ENCODE measurements around the gene OR1J4. TPM values are rescaled to one million over a fixed set of nuclear protein-coding genes. Genes with fewer than 3 reads are reported as not detected.

OR1J4 gene
- total RNA-seq, 1 experiment from 2014 or later: not detected

DNA sequence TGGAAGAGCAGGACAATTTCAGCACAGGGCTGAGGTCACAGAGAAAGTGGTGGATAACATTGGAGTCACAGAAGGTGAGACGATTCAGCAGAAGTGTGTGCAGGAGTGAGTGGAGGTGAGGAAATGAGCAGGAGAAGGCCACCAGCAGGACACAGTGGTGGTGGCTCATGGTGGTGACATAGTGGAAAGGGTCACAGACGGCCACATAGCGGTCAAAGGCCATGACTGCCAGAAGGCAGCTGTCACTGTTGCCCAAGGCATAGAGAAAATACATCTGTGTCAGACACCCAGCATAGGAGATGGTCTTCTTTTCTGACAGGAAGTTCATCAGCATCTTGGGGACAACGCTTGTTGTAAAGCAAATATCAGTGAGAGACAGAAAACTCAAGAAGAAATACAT lies 49.0 kb downstream of the OR1J4 start:
- no peak for ATAC-seq
- Histone ChIP-seq H3K27me3 (ENCODE audit: insufficient read depth, low read length) (no peaks in the 10 kb centered on the region; the same call in 1 of the 2 replicates), H3K4me2 (ENCODE audit: low read length) (no peak overlapping the region), H3K4me1 (ENCODE audit: control insufficient read depth in 1 of 2, insufficient read depth in 2 of 2, low read length in 2 of 2) (no peaks in the 10 kb centered on the region), H3K79me2 (ENCODE audit: insufficient read depth, low read length) (no peaks in the 10 kb centered on the region), H3K36me3 (ENCODE audit: control insufficient read depth in 1 of 2, insufficient read depth in 2 of 2, low read length in 2 of 2) (no peaks in the 10 kb centered on the region), H3K9ac (ENCODE audit: low read length) (no peak overlapping the region), H3K4me3 (replicated peaks in 1 of 2; ENCODE audit: low read depth in 1 of 2, low read length in 2 of 2) (no peak overlapping the region), H3K27ac (ENCODE audit: low read depth, low read length) (no peak overlapping the region), H4K20me1 (ENCODE audit: insufficient read depth) (no peaks in the 10 kb centered on the region), H2AFZ (ENCODE audit: low read depth, low read length, poor library complexity, severe bottlenecking) (no peak overlapping the region), H3K9me2 (ENCODE audit: insufficient read depth) (no peaks in the 10 kb centered on the region), H3K9me3 (ENCODE audit: control insufficient read depth in 1 of 2, insufficient read depth in 1 of 2, low read depth in 1 of 2, low read length in 2 of 2) (no peaks in the 10 kb centered on the region)
- ChIA-PET RAD21 (ENCODE audit: low non-redundant PET in 1 of 2, low total read pairs in 2 of 2, uncharacterized antibody in 2 of 2, unreplicated experiment in 2 of 2) (no interaction called here), POLR2A (no interaction called here), CTCF (no interaction called here)
- no TSS peak for BruUV-seq (replicated peaks)
- no peak for DNase-seq (ENCODE audit: low read depth, low spot score)
- no peak for TF ChIP-seq POLR2A (IDR thresholded peaks at IDR 0.05; ENCODE audit: borderline replicate concordance, extremely low read depth, insufficient read depth, insufficient read length)
- TF ChIP-seq TCF7L2 (IDR thresholded peaks at IDR 0.05; ENCODE audit: borderline replicate concordance, extremely low read depth, insufficient read depth, insufficient read length): no peak
- TF ChIP-seq, protein P1, sequence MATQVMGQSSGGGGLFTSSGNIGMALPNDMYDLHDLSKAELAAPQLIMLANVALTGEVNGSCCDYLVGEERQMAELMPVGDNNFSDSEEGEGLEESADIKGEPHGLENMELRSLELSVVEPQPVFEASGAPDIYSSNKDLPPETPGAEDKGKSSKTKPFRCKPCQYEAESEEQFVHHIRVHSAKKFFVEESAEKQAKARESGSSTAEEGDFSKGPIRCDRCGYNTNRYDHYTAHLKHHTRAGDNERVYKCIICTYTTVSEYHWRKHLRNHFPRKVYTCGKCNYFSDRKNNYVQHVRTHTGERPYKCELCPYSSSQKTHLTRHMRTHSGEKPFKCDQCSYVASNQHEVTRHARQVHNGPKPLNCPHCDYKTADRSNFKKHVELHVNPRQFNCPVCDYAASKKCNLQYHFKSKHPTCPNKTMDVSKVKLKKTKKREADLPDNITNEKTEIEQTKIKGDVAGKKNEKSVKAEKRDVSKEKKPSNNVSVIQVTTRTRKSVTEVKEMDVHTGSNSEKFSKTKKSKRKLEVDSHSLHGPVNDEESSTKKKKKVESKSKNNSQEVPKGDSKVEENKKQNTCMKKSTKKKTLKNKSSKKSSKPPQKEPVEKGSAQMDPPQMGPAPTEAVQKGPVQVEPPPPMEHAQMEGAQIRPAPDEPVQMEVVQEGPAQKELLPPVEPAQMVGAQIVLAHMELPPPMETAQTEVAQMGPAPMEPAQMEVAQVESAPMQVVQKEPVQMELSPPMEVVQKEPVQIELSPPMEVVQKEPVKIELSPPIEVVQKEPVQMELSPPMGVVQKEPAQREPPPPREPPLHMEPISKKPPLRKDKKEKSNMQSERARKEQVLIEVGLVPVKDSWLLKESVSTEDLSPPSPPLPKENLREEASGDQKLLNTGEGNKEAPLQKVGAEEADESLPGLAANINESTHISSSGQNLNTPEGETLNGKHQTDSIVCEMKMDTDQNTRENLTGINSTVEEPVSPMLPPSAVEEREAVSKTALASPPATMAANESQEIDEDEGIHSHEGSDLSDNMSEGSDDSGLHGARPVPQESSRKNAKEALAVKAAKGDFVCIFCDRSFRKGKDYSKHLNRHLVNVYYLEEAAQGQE (IDR thresholded peaks at IDR 0.05; ENCODE audit: low read depth): no peak
- no peak for TF ChIP-seq ELF1 (IDR thresholded peaks at IDR 0.05; ENCODE audit: borderline replicate concordance, low read depth)
- TF ChIP-seq RAD21 (IDR thresholded peaks at IDR 0.05; ENCODE audit: low read depth): no peak
- intact Hi-C loops (cut with micrococcal nuclease): no loop called here

Other genes starting within 250 kb of the OR1J4 start
- gene PTGS1, start 148.1 kb upstream of the OR1J4 start, total RNA-seq (2021; ENCODE audit: unreplicated experiment): 3.5 TPM
- not detected for gene OR1J1, start 41.2 kb upstream of the OR1J4 start, total RNA-seq (2021; ENCODE audit: unreplicated experiment)
- not detected for gene OR1J2, start 8.3 kb upstream of the OR1J4 start, total RNA-seq (2021; ENCODE audit: unreplicated experiment)
- not detected for gene OR1N1, start 8.2 kb downstream of the OR1J4 start, total RNA-seq (2021; ENCODE audit: unreplicated experiment)
- not detected for gene OR1N2, start 34.0 kb downstream of the OR1J4 start, total RNA-seq (2021; ENCODE audit: unreplicated experiment)
- gene OR1L8, start 64.2 kb downstream of the OR1J4 start, total RNA-seq (2021; ENCODE audit: unreplicated experiment): not detected
- gene OR1Q1, start 95.6 kb downstream of the OR1J4 start, total RNA-seq (2021; ENCODE audit: unreplicated experiment): not detected
- gene OR1B1, start 138.5 kb downstream of the OR1J4 start, total RNA-seq (2021; ENCODE audit: unreplicated experiment): not detected
- not detected for gene OR1L1, start 142.6 kb downstream of the OR1J4 start, total RNA-seq (2021; ENCODE audit: unreplicated experiment)
- gene OR1L3, start 156.0 kb downstream of the OR1J4 start, total RNA-seq (2021; ENCODE audit: unreplicated experiment): not detected
- gene OR1L4, start 204.8 kb downstream of the OR1J4 start, total RNA-seq (2021; ENCODE audit: unreplicated experiment): not detected
- not detected for gene OR1L6, start 223.2 kb downstream of the OR1J4 start, total RNA-seq (2021; ENCODE audit: unreplicated experiment)